Measurements from ENCODE around the gene GTF2F2.

Gene GTF2F2

GRCh38 chr13:45142440-45143345 lies 22.4 kb downstream of the GTF2F2 start:
- H3K4me3 ChIP-seq (ENCODE audit: low read depth, low read length, poor library complexity, severe bottlenecking) = no peak overlapping the region
- H3K9me3 ChIP-seq (ENCODE audit: low read length) = no peaks in the 10 kb centered on the region
- no peak overlapping the region for H3K9ac ChIP-seq (ENCODE audit: low read length)
- no peaks in the 10 kb centered on the region for H3K27me3 ChIP-seq (ENCODE audit: insufficient read depth, low read length)
- H3K79me2 ChIP-seq (ENCODE audit: insufficient read depth, low read length) = peaks cover 31% of the 10 kb centered on the region; the same call in 1 of the 2 replicates
- no peak overlapping the region for H2AFZ ChIP-seq (ENCODE audit: low read length)
- no peaks in the 10 kb centered on the region for H3K4me1 ChIP-seq (ENCODE audit: insufficient read depth, low read length, severe bottlenecking)
- H3K36me3 ChIP-seq (ENCODE audit: insufficient read depth, low read length) = peaks cover 50% of the 10 kb centered on the region
- no peaks in the 10 kb centered on the region for H3F3A ChIP-seq (ENCODE audit: insufficient read depth, low read length)
- no peak overlapping the region for H3K4me2 ChIP-seq (ENCODE audit: low read length)
- H4K20me1 ChIP-seq (ENCODE audit: insufficient read depth, low read length) = no peaks in the 10 kb centered on the region
- TF ChIP-seq EZH2 (IDR thresholded peaks at IDR 0.05; ENCODE audit: borderline replicate concordance, low read length) = no peak
- no peak for TF ChIP-seq CTCF (IDR thresholded peaks at IDR 0.05; ENCODE audit: low read length)
- no peaks in the 10 kb centered on the region for H3K9me2 ChIP-seq (ENCODE audit: low read depth, low read length)
- no peak overlapping the region for H3K27ac ChIP-seq (ENCODE audit: low read depth, low read length, poor library complexity, severe bottlenecking)

GRCh38 chr13:45143346-45143751 lies 23.0 kb downstream of the GTF2F2 start:
- H3F3A ChIP-seq (ENCODE audit: insufficient read depth, low read length) = no peaks in the 10 kb centered on the region
- no peak overlapping the region for H3K4me3 ChIP-seq (ENCODE audit: low read depth, low read length, poor library complexity, severe bottlenecking)
- no peak overlapping the region for H2AFZ ChIP-seq (ENCODE audit: low read length)
- H3K36me3 ChIP-seq (ENCODE audit: insufficient read depth, low read length) = peaks cover 44% of the 10 kb centered on the region
- H3K9me3 ChIP-seq (ENCODE audit: low read length) = no peaks in the 10 kb centered on the region
- H3K9ac ChIP-seq (ENCODE audit: low read length) = no peak overlapping the region
- H4K20me1 ChIP-seq (ENCODE audit: insufficient read depth, low read length) = no peaks in the 10 kb centered on the region
- no peaks in the 10 kb centered on the region for H3K4me1 ChIP-seq (ENCODE audit: insufficient read depth, low read length, severe bottlenecking)
- H3K4me2 ChIP-seq (ENCODE audit: low read length) = no peak overlapping the region
- H3K27ac ChIP-seq (ENCODE audit: low read depth, low read length, poor library complexity, severe bottlenecking) = no peak overlapping the region
- H3K27me3 ChIP-seq (ENCODE audit: insufficient read depth, low read length) = no peaks in the 10 kb centered on the region
- TF ChIP-seq CTCF (IDR thresholded peaks at IDR 0.05; ENCODE audit: low read length) = no peak
- TF ChIP-seq EZH2 (IDR thresholded peaks at IDR 0.05; ENCODE audit: borderline replicate concordance, low read length) = no peak
- peaks cover 36% of the 10 kb centered on the region; the same call in 1 of the 2 replicates for H3K79me2 ChIP-seq (ENCODE audit: insufficient read depth, low read length)
- H3K9me2 ChIP-seq (ENCODE audit: low read depth, low read length) = no peaks in the 10 kb centered on the region

- no peak overlapping the region for H3K9ac ChIP-seq (ENCODE audit: low read length)
- no peaks in the 10 kb centered on the region for H3K9me2 ChIP-seq (ENCODE audit: low read depth, low read length)
- H3F3A ChIP-seq (ENCODE audit: insufficient read depth, low read length) = no peaks in the 10 kb centered on the region
- no peaks in the 10 kb centered on the region for H3K9me3 ChIP-seq (ENCODE audit: low read length)
- no peaks in the 10 kb centered on the region for H4K20me1 ChIP-seq (ENCODE audit: insufficient read depth, low read length)
- no peaks in the 10 kb centered on the region for H3K4me1 ChIP-seq (ENCODE audit: insufficient read depth, low read length, severe bottlenecking)
- TF ChIP-seq EZH2 (IDR thresholded peaks at IDR 0.05; ENCODE audit: borderline replicate concordance, low read length) (no peak), CTCF (IDR thresholded peaks at IDR 0.05; ENCODE audit: low read length) (no peak)
- H3K4me3 ChIP-seq (ENCODE audit: low read depth, low read length, poor library complexity, severe bottlenecking) = no peak overlapping the region
- H3K4me2 ChIP-seq (ENCODE audit: low read length) = no peak overlapping the region
- H2AFZ ChIP-seq (ENCODE audit: low read length) = no peak overlapping the region
- no peak overlapping the region for H3K27ac ChIP-seq (ENCODE audit: low read depth, low read length, poor library complexity, severe bottlenecking)
- H3K27me3 ChIP-seq (ENCODE audit: insufficient read depth, low read length) = no peaks in the 10 kb centered on the region
- peaks cover 26% of the 10 kb centered on the region; the same call in 1 of the 2 replicates for H3K36me3 ChIP-seq (ENCODE audit: insufficient read depth, low read length)
- 0 out of 2 replicates have a peak, but pooled peaks cover 15% of the 10 kb centered on the region for H3K79me2 ChIP-seq (ENCODE audit: insufficient read depth, low read length)
These were observed 29.7 kb downstream of the GTF2F2 start for GRCh38 chr13:45149964-45150363.

Data from OCI-LY1 (cell line).